ENCODE data around the gene PRDM2. TPM values are rescaled to one million over a fixed set of nuclear protein-coding genes. Genes with fewer than 3 reads are reported as not detected.

PRDM2 gene
- total RNA-seq, 1 experiment from 2014 or later: 64.2 TPM

DNA sequence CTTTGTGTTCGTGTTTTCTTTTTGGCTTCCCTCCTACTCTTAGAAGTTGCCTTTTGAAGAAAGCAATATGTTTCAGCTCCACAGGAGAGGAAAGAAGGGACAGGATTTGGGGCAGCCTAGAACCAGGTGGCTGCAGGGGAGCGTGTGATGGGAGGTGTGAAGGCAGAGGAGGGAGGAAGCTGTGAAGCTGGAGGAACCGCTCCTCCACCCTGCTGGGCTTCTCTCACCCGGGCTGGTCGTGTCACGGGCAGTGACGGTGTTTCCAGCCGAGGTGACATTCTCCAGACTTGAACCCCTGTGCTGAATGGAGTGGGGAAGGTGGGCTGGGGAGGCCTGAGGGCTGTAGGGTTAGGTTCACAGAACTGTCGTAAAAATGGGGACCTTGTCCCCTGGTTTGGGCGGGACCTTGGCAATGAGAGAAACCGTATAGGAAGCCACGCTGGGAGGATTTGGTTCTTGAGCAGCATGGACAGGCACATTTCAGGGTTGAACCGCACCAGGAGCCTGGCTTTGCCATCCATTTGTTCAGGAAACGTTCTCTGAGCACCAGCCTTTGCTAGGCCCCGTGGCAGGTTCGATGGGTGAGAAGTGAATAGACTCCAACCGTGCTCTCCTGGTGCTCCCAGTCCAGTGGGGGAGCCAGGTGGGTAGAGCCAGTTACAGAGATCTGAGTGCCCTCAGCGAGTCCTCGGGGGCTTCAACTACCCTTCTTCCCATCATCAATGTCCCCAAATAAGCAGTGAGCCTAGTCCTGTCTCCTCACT is 103.0 kb downstream of the PRDM2 start:
- no peak for TF ChIP-seq EZH2 (IDR thresholded peaks at IDR 0.05; ENCODE audit: borderline replicate concordance, low read depth, low read length, poor library complexity, severe bottlenecking)
- TF ChIP-seq, protein P1, sequence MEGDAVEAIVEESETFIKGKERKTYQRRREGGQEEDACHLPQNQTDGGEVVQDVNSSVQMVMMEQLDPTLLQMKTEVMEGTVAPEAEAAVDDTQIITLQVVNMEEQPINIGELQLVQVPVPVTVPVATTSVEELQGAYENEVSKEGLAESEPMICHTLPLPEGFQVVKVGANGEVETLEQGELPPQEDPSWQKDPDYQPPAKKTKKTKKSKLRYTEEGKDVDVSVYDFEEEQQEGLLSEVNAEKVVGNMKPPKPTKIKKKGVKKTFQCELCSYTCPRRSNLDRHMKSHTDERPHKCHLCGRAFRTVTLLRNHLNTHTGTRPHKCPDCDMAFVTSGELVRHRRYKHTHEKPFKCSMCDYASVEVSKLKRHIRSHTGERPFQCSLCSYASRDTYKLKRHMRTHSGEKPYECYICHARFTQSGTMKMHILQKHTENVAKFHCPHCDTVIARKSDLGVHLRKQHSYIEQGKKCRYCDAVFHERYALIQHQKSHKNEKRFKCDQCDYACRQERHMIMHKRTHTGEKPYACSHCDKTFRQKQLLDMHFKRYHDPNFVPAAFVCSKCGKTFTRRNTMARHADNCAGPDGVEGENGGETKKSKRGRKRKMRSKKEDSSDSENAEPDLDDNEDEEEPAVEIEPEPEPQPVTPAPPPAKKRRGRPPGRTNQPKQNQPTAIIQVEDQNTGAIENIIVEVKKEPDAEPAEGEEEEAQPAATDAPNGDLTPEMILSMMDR (conservative IDR thresholded peaks at IDR 0.05; ENCODE audit: low read depth, low read length): no peak
- no peaks in the 10 kb centered on the region for H3K36me3 ChIP-seq (ENCODE audit: insufficient read depth, low read length, poor library complexity, severe bottlenecking)
- H3K4me3 ChIP-seq (ENCODE audit: low read depth, low read length, poor library complexity, severe bottlenecking): no peak overlapping the region
- intact Hi-C loops (cut with micrococcal nuclease; ENCODE audit: unreplicated experiment): no loop called here
- H3K27me3 ChIP-seq (replicated peaks; ENCODE audit: insufficient read depth, low read depth, low read length, poor library complexity): no peaks in the 10 kb centered on the region
- BruUV-seq (replicated peaks): no TSS peak
- ChIA-PET POLR2A (ENCODE audit: low non-redundant PET) (no interaction called here), CTCF (no interaction called here)
- DNase-seq (ENCODE audit: low spot score): no peak
- peaks cover 21% of the 10 kb centered on the region for H3K4me1 ChIP-seq (ENCODE audit: insufficient read depth, low read length, poor library complexity, severe bottlenecking)
- H3K9me3 ChIP-seq (ENCODE audit: low read depth, low read length, poor library complexity, severe bottlenecking): no peaks in the 10 kb centered on the region
- no peak overlapping the region for H3K27ac ChIP-seq (ENCODE audit: low read depth, low read length, poor library complexity, severe bottlenecking)

DNA sequence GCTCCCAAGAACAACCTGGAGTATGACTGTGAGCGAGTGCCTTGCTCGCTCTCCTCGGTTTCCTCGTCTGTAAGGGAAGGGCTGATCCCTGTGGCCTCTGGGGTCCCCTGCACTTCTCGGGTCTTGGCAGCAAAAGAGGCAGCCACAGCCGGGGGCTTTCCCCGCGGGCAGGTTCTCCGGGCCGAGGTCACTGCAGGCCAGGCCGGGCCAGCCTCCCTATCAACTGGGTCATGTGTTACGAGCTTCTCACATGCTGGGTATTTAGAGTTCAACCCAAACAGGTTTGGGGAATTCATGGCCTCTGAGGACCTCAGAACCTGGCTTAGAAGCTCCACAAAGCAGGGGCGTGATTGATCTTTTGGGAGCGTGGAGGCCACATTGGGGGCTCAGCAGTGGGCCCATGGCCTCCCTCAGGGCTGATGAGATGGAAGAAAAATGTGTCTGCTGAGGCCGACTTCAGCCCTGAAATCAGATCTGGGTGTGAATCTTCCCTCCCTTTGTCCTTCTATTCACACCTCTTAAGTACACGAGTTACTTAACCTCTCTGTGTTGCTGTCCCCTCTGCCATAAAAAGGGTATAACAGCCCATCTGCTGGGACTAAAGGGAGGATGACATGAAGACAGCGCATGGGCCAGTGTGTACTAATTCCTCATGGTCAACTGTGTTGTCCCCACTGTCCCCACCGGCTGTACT is 103.7 kb downstream of the PRDM2 start:
- no peak for TF ChIP-seq EZH2 (IDR thresholded peaks at IDR 0.05; ENCODE audit: borderline replicate concordance, low read depth, low read length, poor library complexity, severe bottlenecking)
- TF ChIP-seq, protein P1 (conservative IDR thresholded peaks at IDR 0.05; ENCODE audit: low read depth, low read length): no peak
- no peak overlapping the region for H3K27ac ChIP-seq (ENCODE audit: low read depth, low read length, poor library complexity, severe bottlenecking)
- H3K27me3 ChIP-seq (replicated peaks; ENCODE audit: insufficient read depth, low read depth, low read length, poor library complexity): no peaks in the 10 kb centered on the region
- no peaks in the 10 kb centered on the region for H3K36me3 ChIP-seq (ENCODE audit: insufficient read depth, low read length, poor library complexity, severe bottlenecking)
- ChIA-PET CTCF (no interaction called here), POLR2A (ENCODE audit: low non-redundant PET) (no interaction called here)
- intact Hi-C loops (cut with micrococcal nuclease; ENCODE audit: unreplicated experiment): no loop called here
- peaks cover 21% of the 10 kb centered on the region for H3K4me1 ChIP-seq (ENCODE audit: insufficient read depth, low read length, poor library complexity, severe bottlenecking)
- H3K4me3 ChIP-seq (ENCODE audit: low read depth, low read length, poor library complexity, severe bottlenecking): no peak overlapping the region
- no peaks in the 10 kb centered on the region for H3K9me3 ChIP-seq (ENCODE audit: low read depth, low read length, poor library complexity, severe bottlenecking)
- DNase-seq (ENCODE audit: low spot score): no peak
- no TSS peak for BruUV-seq (replicated peaks)

DNA sequence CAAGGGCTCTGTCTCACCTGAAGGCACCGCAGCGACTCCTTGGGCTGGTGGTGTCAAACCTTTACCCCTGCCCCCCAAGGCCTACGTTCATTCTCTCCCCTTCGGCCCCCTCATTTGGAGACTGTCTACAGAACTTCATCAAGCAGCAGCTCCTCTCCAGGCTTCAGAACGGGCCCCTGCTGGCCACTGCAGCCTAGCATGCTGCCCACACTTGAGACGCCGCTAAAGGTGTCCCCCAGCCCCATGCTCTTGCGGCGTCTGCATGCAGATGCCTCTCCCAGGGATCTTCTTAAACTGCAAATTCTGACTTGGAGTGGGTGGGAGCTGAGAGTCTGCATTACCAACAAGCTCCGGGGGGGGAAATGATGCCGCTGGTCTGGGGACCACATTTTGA is 104.2 kb downstream of the PRDM2 start:
- no TSS peak for BruUV-seq (replicated peaks)
- ChIA-PET POLR2A (ENCODE audit: low non-redundant PET) (no interaction called here), CTCF (interaction anchor here (0.5 kb wide), 1 partner anchor 754 kb away, joined by 4 read pairs; no protein-coding TSS in a partner anchor)
- no peaks in the 10 kb centered on the region for H3K9me3 ChIP-seq (ENCODE audit: low read depth, low read length, poor library complexity, severe bottlenecking)
- H3K4me1 ChIP-seq (ENCODE audit: insufficient read depth, low read length, poor library complexity, severe bottlenecking): peaks cover 24% of the 10 kb centered on the region
- TF ChIP-seq EZH2 (IDR thresholded peaks at IDR 0.05; ENCODE audit: borderline replicate concordance, low read depth, low read length, poor library complexity, severe bottlenecking): no peak
- TF ChIP-seq, protein P1 (conservative IDR thresholded peaks at IDR 0.05; ENCODE audit: low read depth, low read length): no peak
- H3K4me3 ChIP-seq (ENCODE audit: low read depth, low read length, poor library complexity, severe bottlenecking): no peak overlapping the region
- DNase-seq (ENCODE audit: low spot score): no peak
- H3K27ac ChIP-seq (ENCODE audit: low read depth, low read length, poor library complexity, severe bottlenecking): no peak overlapping the region
- intact Hi-C loops (cut with micrococcal nuclease; ENCODE audit: unreplicated experiment): no loop called here
- no peaks in the 10 kb centered on the region for H3K27me3 ChIP-seq (replicated peaks; ENCODE audit: insufficient read depth, low read depth, low read length, poor library complexity)
- no peaks in the 10 kb centered on the region for H3K36me3 ChIP-seq (ENCODE audit: insufficient read depth, low read length, poor library complexity, severe bottlenecking)
